ENCODE data around the gene EMID1.
"Not testable (repeated sequence)": the region's sequence is repeated elsewhere in the genome, so short reads cannot be mapped to it uniquely, and the experiment has no call there.

EMID1 gene

DNA sequence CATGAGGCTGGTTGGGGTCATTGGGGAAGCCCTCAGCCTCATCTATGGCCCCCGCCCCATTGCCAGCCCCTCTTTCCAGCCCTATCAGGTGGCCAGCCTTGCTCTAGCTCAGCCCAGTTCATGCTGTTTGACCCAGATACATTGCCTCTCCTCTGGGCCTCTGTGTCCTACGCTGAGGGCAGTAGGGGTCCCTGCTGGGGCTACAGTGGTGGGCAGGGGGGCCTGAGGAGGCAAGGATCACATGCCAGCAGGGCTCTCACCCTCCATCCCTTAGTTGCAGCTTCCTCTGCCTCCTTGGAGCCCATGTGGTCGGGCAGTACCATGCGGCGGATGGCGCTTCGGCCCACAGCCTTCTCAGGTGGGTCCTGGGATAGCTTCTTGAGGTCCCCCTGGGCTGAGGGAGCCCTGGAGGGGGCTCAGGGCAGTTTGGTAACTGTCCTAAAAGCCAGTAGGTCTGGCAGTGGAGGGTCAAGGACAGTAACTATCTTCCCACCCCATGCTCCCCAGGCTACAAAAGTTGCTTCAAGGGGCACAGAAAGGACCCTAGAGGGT is 19.2 kb downstream of the EMID1 start:
- DNase-seq (ENCODE audit: low read depth), result no peak
- no peak overlapping the region for H3K4me3 ChIP-seq (ENCODE audit: low read depth, low read length)

DNA sequence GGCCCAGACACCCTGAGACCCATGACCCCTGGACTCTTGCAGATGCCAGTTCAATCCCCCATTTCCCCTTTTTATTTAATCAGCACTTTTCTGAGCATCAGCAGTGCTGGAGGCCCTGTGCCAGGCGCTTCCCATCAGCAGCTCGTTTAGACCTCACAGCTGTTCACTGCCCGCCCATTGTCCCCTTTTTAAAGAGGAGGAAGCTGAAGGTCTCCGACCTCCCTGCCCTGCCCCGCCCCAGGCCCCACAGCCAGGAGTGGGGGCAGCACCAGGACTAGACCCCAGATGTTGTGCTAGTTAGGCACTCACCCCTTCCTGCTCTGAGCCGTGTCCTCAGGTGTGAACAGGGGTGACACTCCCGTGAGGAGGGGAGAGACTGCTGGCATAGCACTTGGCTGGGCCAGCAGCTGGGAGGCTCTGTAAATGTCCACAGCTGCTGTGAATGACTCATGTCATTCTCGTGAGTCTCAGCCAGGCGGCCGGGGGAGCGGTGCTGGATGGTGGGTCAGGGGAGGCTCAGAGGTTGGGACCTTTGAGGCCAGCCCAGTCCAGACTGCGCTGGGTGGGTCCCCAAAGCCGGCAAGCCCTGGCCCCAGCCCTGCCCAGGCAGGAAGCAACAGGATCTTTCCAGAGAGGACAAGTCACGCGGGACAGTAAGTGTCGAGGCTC is 19.9 kb downstream of the EMID1 start:
- H3K4me3 ChIP-seq (ENCODE audit: low read depth, low read length), result no peak overlapping the region
- DNase-seq (ENCODE audit: low read depth), result no peak

DNA sequence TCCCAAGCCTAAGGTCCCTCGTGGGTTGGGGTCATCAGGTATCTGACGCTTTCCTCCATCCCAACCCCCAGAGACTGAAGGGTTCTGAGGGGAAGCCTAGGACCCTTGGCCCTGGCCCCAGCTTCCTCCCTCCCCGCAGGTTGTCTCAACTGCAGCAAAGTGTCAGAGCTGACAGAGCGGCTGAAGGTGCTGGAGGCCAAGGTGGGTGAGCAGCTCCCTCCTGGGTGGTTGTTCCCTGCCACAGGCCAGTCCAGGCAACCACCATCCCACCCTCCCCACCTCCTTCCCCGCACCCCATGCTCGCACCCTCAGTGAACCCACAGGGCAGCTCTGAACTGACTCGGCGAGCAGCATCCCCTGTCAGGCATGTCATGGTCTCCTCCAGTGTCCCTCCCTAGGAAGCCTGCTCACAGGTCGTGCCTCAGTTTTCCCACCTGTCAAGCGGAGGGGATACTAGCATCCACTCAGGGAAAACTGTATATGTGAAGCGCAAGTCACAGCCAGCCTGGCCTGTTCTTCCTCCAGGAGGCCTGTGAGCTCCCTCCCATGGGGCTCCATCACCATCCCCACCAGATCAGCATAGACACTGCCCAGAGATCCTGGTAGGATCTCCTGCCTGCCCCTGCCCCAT is 20.8 kb downstream of the EMID1 start:
- H3K4me3 ChIP-seq (ENCODE audit: low read depth, low read length), result no peak overlapping the region
- no peak for DNase-seq (ENCODE audit: low read depth)

DNA sequence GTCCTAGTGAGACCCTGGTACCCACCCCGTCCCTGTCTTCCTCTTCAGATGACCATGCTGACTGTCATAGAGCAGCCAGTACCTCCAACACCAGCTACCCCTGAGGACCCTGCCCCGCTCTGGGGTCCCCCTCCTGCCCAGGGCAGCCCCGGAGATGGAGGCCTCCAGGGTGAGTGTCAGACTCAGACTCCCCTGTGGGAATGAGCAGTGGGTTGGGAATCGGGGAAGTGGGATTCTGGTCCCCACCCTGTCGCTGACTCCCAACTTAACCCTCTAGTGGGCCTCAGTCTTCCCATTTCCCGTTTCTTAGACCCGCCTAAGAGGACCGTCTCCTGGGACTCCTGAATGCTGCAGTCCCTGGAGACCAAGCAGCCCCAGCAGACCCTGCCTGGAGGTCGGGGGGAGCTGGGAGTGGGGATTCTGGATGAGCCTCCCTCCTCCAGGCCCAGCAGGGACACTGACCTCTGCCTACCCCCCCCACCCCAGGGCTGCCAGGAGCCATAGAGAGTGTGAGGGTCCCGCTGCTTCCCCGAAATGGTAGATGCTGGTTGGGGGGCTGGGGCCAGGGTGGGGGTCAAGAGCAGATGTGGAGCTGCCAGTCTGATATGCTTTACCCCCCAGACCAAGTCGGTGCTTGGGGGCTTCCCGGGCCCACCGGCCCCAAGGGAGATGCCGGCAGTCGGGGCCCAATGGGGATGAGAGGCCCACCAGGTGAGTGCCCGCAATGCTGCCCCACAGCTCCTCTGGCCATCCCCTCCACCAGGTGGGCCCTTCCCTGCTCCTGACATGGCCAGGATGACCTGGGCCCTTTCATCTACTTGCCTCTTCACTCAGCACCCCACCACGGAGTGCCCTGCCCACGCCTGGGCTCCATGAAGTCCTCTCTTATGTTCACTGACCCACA is 25.5 kb downstream of the EMID1 start:
- no peak overlapping the region for H3K4me3 ChIP-seq (ENCODE audit: low read depth, low read length)
- no peak for DNase-seq (ENCODE audit: low read depth)

DNA sequence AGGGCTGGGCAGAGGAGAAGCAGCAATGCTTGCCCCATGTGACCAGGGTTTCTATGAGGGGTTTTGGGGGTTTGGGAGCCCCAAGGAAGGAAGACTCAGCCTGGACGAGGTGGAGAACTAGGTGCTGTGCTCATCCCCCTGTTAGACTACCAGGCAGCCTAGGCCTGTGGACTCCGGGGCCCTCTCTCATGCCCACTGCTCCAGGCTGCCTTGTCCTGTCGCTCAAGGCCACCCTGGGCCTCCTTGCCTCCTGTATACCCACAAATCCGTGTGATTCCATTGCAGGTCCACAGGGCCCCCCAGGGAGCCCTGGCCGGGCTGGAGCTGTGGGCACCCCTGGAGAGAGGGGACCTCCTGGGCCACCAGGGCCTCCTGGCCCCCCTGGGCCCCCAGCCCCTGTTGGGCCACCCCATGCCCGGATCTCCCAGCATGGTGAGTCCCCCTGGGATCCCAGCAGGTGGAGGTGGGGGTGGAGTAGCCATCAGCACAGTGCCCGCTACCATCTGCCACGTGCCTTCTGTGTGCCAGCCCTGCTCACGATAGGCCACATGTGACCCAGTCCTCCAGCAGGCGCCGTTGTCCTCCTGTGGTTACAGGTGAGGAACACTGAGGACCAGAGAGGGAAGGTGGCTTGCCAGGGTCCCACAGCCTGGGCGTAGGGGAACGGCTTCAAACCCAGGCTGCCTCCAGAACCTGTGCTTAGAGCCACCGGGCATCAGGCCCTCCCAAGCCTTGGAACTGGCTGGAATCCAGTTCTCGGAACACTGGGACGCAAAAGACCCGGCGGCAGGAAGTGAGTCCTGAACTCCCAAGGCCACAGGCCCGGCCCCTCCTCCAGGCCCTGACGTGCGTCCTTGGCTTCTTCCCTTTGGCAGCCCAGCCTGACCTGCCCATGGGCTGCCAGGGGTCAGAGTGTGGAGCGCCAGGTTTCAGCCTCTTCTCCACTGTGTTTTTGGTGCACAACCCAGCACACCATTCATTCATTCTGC is 26.6 kb downstream of the EMID1 start:
- no peak overlapping the region for H3K4me3 ChIP-seq (ENCODE audit: low read depth, low read length)
- DNase-seq (ENCODE audit: low read depth), result no peak

DNA sequence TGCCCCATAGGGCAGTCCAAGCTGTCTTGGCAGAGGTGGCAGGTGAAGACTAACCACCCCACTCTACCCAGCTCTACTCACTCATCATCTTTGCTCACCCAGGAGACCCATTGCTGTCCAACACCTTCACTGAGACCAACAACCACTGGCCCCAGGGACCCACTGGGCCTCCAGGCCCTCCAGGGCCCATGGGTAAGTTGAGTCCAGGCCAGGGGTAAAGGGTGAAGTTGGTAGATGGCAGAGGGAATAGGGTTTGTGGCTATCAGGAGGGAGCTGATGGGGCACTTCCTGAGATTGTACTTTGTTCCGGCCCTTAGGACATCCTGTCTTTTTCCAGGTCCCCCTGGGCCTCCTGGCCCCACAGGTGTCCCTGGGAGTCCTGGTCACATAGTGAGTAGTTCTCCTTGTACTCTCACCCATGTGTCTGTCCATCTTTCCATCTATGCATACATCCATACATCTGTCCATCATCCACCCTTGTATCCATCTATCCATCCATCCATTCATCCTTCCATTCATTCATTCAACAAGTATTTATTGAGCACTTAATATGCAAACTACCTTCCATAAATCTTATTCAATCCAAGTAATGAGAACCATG is 27.7 kb downstream of the EMID1 start:
- no peak overlapping the region for H3K4me3 ChIP-seq (ENCODE audit: low read depth, low read length)
- no peak for DNase-seq (ENCODE audit: low read depth)

DNA sequence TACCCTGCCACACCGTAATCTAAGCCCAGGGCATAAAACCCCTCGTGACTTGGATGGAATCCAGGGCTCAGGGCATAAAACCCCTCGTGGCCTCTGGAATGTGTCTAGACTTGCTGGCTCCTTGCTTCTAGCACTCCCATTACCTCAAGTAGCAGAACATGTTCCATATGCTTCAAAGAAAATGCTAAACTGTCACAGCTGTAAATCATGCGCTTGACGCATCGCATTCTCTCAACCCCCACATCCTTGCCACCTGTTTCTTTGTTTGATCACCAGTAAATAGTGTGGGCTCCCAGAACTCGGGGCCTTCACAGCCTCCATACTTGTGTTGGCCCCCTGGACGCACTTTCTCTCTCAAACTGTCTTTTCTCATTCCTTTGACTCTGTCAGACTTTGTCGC is 34.8 kb downstream of the EMID1 start:
- not testable (repeated sequence) for H3K4me3 ChIP-seq (ENCODE audit: low read depth, low read length); DNase-seq (ENCODE audit: low read depth)

DNA sequence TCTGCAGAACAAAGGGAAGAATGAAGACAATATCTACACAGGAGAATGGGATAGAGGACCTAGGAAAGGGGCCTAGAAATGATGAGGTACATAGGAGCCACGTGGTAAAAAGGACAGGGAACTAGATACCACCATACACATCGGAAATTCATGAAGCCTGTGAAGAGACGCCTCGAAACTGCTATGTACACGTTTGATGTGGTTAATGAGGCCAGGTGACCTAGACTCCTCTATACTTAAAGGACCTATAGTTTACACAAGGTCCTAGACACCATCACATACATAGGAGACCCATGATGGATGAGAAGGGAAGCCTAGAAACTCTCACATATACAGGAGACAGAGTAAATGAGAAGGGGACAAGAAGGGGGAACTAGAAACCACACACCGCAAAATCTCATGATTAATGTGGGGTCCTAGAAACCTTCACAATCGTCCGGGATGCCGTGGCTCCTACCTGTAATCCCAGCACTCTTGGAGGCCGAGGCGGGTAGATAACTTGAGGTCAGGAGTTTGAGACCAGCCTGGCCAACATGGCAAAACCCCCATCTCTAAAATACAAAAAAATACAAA is 38.3 kb downstream of the EMID1 start:
- no peak for DNase-seq (ENCODE audit: low read depth)
- no peak overlapping the region for H3K4me3 ChIP-seq (ENCODE audit: low read depth, low read length)

DNA sequence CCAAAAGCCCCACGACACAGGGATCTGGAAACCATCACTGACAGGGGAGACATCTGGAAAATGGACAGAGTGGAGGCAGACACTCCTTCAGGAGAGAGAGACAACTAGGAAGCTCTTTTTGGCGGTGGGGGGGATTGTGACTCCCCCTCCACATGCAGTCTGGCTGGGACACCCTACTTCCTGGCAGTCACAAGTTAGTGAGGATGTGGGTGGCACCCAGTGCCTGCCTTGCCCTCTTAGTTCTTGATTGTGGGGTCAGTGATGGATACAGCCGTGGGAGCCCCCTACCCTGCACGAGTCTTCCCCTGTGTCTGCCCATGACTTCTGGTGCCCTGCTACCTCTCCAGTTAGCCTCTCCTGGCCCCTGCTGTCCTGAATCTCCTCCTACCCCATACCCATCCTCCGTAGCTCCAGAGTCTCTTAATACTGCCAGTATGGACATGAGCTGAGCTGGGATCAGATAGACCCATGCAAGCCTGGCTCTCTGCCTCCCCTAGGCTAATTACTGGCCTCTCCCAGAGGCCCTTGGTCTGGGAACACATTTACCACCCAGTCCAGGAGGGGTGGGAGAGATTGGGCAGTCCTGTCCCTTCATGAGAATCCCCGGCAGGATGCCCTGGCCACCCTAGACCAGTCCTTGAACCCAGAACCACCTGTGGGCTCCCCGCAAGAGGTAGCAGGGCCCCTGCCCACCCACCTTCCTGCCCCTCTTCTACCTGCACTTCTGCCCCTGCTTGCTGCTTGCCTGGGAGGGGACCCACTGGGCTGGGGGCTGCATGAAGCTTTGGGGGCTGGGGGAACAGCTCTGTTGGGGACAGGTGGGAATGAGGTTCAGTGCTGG is 39.3 kb downstream of the EMID1 start:
- DNase-seq (ENCODE audit: low read depth), result no peak

DNA sequence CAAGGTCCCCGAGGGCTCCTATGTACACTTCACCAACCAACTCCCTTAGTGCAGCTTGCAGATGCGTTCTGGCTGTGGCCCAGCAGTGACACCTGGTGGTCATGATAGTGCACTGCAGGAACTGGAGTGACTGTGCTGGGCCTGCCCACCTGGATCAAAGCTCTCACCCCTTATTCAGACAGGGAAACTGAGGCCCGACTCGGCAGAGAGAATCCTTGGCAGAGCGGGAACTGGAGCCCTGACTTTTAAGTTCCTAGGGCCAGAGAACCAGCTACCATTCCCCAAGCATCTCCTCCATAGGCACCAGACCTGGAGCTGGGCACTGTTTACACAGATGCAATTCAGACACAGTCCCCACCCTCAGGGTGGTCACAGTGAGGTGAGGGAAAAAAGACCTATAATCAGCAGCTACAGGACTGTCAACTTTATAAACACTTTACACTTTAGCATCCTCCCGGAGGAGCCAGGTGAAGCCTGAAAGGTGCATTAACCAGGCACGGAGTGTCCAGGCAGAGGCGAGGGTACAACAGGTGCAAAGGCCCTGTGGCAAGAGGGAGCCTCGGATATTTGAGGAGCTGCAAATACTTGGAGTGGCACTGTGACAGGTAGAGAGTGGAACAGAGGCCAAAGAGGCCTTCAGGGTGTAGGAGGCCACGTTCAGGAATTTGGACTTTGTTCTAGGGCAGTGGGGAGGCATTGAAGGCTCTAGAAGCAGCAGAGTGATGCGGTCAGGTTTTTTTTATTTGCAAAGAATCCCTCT is 40.1 kb downstream of the EMID1 start:
- DNase-seq (ENCODE audit: low read depth), result no peak
- no peak overlapping the region for H3K4me3 ChIP-seq (ENCODE audit: low read depth, low read length)

More for the DNA sequence above, 39.3 kb downstream of the EMID1 start:
- H3K4me3 ChIP-seq (ENCODE audit: low read depth, low read length), result no peak overlapping the region

DNA sequence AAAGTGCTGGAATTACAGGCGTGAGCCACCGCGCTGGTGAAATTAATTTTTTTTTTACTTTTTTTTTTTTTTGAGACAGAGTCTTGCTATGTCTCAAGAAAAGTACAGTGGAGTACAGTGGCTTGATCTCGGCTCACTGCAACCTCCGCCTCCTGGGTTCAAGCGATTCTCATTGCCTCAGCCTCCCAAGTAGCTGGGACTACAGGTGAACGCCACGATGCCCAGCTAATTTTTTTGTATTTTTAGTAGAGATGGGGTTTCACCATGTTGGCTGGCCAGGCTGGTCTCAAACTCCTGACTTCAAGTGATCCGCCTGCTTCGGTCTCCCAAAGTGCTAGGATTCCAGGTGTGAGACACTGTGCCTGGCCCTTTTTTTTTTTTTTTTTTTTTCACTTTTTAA is 42.2 kb downstream of the EMID1 start:
- not testable (repeated sequence) for DNase-seq (ENCODE audit: low read depth); H3K4me3 ChIP-seq (ENCODE audit: low read depth, low read length)

DNA sequence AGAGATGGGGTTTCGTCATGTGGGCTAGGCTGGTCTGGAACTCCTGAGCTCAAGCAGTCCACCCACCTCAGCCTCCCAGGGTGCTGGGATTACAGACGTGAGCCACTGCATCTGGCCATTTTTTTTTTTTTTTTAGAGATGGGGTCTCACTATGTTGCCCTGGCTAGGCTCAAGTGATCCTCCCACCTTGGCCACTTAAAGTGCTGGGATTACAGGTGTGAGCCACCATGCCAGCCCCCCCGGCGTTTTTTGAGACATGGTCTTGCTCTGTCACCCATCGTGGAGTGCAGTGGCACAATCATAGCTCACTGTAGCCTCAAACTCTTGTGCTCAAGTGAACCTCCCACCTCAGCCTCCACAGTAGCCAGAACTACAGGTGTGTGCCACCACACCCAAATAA is 45.6 kb downstream of the EMID1 start:
- H3K4me3 ChIP-seq (ENCODE audit: low read depth, low read length), result no peak overlapping the region
- DNase-seq (ENCODE audit: low read depth), result no peak

DNA sequence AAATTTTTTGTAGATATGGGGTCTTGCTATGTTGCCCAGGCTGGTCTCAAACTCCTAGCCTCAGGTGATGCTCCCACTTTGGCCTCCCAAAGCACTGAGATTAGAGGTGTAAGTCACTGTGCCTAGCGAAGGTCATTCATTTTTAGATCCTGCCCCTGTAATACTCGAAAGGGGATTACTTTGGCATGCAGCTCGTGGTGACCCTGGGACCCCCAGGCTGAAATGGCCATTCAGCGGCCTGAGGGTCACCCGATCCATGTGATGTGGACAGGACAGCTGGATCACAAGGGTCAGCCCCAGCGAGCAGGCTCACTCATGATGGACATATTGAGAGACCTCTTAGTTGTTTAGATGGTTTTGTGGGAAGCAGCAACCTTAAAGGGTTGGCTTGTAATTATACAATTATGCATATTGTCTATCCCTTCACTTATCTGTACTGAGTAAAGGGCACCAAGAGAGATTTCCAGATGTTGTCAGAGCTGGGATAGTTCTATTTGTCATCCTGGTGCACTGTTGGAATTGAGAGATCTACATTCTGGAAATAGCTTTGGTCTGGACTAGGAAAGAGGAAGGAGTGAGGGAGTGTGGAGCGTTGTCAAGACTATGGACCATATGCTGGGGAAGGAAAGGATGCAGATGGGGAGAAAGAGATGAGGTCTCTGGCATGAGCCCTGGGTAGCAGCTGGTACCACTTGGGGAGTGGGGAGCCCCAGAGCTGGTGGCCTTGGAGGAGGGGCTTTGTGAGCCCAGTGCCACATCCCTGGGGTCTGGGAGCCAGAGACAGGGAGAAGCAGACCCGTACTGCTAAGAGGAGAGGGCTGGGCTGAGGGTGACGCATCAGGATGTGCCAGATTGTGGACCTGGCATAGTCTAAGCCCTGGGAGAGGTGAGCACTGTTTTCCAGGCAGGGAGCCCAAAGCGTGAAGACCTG is 46.5 kb downstream of the EMID1 start:
- H3K4me3 ChIP-seq (ENCODE audit: low read depth, low read length), result no peak overlapping the region
- DNase-seq (ENCODE audit: low read depth), result no peak

DNA sequence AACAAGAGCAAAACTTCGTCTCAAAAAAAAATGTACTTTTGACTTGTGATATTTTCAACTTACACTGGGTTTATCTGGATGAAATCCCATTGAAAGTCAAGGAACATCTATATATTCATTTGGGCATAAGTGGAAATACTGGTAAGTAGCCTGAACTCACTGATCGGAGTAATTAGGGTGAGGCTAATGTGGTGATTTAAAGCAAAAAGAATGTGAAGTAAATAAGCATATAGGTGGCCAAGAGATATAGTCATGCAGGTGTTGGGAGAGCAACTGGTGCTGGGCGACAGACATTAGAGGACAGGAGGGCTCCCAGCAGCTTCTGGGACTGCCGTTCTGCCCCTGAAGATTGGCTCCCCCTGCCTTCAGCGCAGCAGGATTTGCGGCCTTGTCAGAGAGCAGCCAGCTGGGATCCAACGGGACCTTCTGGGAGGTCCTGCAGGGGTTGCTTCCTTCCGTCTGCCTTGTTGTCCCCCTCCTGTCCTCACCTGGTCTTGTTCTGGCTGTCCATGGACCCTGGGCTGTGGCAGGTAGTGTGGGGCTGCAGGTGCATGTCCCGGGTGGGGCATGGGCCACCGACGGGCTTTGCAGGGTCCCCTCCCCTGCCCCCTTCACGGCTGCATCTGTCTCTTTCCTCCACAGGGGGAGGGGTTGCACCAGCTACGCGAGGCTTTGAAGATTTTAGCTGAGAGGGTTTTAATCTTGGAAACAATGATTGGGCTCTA is 48.0 kb downstream of the EMID1 start:
- no peak overlapping the region for H3K4me3 ChIP-seq (ENCODE audit: low read depth, low read length)
- DNase-seq (ENCODE audit: low read depth), result no peak

DNA sequence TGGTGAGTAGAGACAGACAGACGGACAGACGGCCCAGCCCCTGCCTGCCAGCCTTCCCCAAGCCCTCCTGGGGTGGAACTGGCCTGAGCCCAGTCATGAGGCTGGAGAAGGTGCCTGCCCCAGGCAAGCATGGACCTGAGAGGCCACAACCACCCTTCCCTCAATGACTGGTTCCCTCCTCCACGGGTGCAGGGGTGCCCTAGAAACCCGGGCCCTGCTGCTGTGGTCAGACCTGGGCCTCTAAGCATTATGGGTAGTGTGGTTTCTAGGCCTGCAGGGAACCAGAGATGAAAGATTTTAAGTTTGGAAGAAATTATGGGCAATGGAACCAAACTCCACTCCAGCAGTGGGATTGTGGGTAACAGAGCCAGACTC is 48.6 kb downstream of the EMID1 start:
- H3K4me3 ChIP-seq (ENCODE audit: low read depth, low read length), result no peak overlapping the region
- no peak for DNase-seq (ENCODE audit: low read depth)
